MCF 10A (cell line): ENCODE measurements around the gene TRRAP. TPM values are rescaled to one million over a fixed set of nuclear protein-coding genes. Genes with fewer than 3 reads are reported as not detected.

ENCODE experiments used
- BruUV-seq: library from RNA; stranded (reverse); fragments of 400-500 nt; replicated peaks from 2 replicates; lab custom pipeline; 2021; lab: Mats Ljungman, UMichigan
- CTCF ChIA-PET: fragments of 300-600 bp; sonication (Branson Sonifier 250); formaldehyde crosslinking; extraction: SDS; loops from one replicate; lab custom pipeline; 2021; ENCODE audit warnings: antibody characterized with exemption, inconsistent platforms; lab: Yijun Ruan, JAX
- POLR2A ChIA-PET: fragments of 300-600, 350-650 bp; sonication (Branson Sonifier 250); formaldehyde crosslinking; extraction: SDS; loops from one replicate; lab custom pipeline; 2020; ENCODE audit warnings: antibody characterized with exemption, inconsistent platforms; lab: Yijun Ruan, JAX
- DNase-seq: peaks from one replicate; pipeline ENCODE4 v3.0.0-alpha.2; 2018; ENCODE audit not compliant: unreplicated experiment
- H3K27ac Mint-ChIP-seq: one replicate; pipeline ENCODE4 v1.8.0; 2022; ENCODE audit warnings: mild to moderate bottlenecking, low read depth, mixed read lengths; ENCODE audit not compliant: unreplicated experiment
- H3K27me3 Mint-ChIP-seq: one replicate; pipeline ENCODE4 v1.8.0; 2022; ENCODE audit warnings: mixed read lengths; ENCODE audit not compliant: insufficient read depth, unreplicated experiment
- H3K36me3 Mint-ChIP-seq: one replicate; pipeline ENCODE4 v1.8.0; 2022; ENCODE audit warnings: mild to moderate bottlenecking, moderate library complexity, mixed read lengths; ENCODE audit not compliant: insufficient read depth, unreplicated experiment
- H3K4me1 Mint-ChIP-seq: one replicate; pipeline ENCODE4 v1.8.0; 2022; ENCODE audit warnings: mixed read lengths; ENCODE audit not compliant: insufficient read depth, unreplicated experiment
- H3K4me3 Mint-ChIP-seq: one replicate; pipeline ENCODE4 v1.8.0; 2022; ENCODE audit warnings: mild to moderate bottlenecking, moderate library complexity, mixed read lengths; ENCODE audit not compliant: unreplicated experiment
- H3K9me3 Mint-ChIP-seq: one replicate; pipeline ENCODE4 v1.8.0; 2022; ENCODE audit warnings: mixed read lengths; ENCODE audit not compliant: unreplicated experiment
- intact Hi-C: fragments of 100-400 bp; cut with micrococcal nuclease; formaldehyde crosslinking; loops from 2 replicates; pipeline ENCODE4 v1.14.1; 2022
- total RNA-seq: library from RNA; stranded (reverse); gene quantifications from 2 replicates; pipeline ENCODE4 v1.2.3, GENCODE V29; 2022
- TF ChIP-seq, protein P1 (sequence below): fragments of 200-600 bp; IDR thresholded peaks from one replicate; pipeline ENCODE4 v1.8.0; 2022; ENCODE audit warnings: antibody characterized with exemption, mild to moderate bottlenecking; ENCODE audit not compliant: unreplicated experiment

Gene TRRAP
- total RNA-seq, 1 experiment from 2014 or later = 30.4 TPM

DNA sequence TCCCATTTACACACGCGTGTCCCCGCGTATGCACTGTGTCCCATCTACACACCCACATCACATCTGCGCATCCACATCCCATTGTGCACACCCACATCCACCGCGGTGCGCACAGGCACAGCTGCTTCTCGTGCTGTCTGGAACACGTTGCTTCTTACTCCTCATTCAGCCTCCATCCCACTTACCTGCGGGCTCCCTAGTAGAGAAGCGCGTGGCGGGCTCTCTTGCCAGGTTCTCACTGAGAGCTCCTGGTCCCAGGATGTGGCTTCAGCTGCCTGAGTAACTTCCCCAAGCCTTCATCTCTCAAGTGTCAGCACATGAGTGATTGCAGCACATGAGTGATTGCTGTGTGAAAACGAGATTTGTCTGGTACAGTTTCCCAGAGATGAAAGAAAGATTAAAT lies 117.8 kb downstream of the TRRAP start:
- no peak for DNase-seq
- Mint-ChIP-seq H3K4me3 (no peak overlapping the region), H3K4me1 (no peaks in the 10 kb centered on the region), H3K9me3 (no peaks in the 10 kb centered on the region), H3K27ac (no peak overlapping the region), H3K27me3 (no peaks in the 10 kb centered on the region), H3K36me3 (peaks cover 69% of the 10 kb centered on the region)
- ChIA-PET CTCF (interaction anchor here (0.5 to 0.6 kb wide), 2 partner anchors 320 to 451 kb away, joined by 3 to 4 read pairs; no protein-coding TSS in a partner anchor), POLR2A (no interaction called here)
- no TSS peak for BruUV-seq
- intact Hi-C loops = no loop called here
- TF ChIP-seq, protein P1, sequence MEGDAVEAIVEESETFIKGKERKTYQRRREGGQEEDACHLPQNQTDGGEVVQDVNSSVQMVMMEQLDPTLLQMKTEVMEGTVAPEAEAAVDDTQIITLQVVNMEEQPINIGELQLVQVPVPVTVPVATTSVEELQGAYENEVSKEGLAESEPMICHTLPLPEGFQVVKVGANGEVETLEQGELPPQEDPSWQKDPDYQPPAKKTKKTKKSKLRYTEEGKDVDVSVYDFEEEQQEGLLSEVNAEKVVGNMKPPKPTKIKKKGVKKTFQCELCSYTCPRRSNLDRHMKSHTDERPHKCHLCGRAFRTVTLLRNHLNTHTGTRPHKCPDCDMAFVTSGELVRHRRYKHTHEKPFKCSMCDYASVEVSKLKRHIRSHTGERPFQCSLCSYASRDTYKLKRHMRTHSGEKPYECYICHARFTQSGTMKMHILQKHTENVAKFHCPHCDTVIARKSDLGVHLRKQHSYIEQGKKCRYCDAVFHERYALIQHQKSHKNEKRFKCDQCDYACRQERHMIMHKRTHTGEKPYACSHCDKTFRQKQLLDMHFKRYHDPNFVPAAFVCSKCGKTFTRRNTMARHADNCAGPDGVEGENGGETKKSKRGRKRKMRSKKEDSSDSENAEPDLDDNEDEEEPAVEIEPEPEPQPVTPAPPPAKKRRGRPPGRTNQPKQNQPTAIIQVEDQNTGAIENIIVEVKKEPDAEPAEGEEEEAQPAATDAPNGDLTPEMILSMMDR = no peak

DNA sequence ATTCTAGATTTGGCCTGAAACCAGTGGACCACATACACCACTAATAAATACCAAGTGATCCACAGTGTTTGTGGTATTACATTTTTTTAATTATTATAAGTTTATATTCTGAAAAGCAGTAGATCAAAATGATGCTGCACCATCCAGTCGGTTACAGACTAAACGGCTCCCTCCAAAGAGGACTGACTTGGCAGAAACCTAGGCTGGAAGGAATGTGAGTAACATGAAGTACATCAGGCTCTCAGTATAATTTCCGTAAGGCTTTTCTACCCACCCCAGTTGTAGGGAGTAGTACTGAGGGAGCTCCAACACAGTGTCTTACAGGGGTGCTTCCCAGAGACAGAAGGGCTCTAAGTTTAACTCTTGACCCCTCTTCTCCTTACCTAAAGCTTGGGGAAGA lies 119.5 kb downstream of the TRRAP start:
- H3K27me3 Mint-ChIP-seq = no peaks in the 10 kb centered on the region
- no peaks in the 10 kb centered on the region for H3K9me3 Mint-ChIP-seq
- H3K36me3 Mint-ChIP-seq = peaks cover 73% of the 10 kb centered on the region
- H3K27ac Mint-ChIP-seq = no peak overlapping the region
- no peak for DNase-seq
- TF ChIP-seq, protein P1 = no peak
- H3K4me3 Mint-ChIP-seq = no peak overlapping the region
- ChIA-PET CTCF (interaction anchor here (0.6 kb wide), 1 partner anchor 46 kb away, joined by 3 read pairs; no protein-coding TSS in a partner anchor), POLR2A (no interaction called here)
- intact Hi-C loops = no loop called here
- no peaks in the 10 kb centered on the region for H3K4me1 Mint-ChIP-seq
- no TSS peak for BruUV-seq

DNA sequence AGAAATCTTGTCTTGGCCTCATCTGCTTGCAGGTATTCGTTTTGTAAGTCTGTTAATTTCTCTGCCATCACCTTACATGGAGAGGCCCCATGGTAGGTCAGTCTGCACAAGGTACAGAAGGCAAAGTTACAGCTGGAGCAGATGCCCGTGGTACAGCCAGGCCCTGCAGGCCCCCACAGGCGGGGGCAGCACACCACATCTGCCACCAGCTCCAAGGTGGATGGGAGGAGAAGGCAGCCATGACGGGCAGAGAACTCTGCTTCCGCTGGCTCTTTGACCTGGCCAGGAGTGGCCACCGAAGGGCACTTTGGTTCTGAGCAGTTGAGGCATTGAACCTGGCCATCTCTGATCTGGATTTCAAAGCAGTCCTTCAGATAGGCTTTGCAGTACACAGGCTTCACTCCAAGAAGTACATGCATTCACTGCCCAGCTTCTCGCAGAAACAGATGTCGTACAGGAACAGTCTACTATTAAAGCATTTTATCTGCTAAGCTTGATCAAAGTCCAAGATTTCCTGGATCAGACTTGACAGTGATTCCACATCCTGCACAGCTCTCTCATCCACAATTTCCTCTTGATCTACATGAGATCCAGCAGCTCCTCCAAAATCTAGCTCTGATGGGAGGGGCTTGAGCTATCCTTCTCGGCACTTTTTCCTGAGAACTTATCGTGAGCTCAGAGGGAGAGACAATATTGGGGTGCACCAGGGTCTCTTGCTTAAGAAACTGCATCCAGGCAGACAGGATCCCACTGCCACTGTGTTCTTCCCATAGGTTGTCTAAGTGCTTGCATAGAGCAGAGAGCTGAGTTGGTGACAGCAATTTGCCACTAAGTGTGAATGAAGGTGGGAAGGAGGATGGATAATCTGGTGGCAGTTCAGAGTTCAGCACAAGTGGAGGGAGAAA lies 120.7 kb downstream of the TRRAP start:
- no TSS peak for BruUV-seq
- ChIA-PET POLR2A (interaction anchor here (0.8 to 1.0 kb wide), 2 partner anchors 331 to 380 kb away, joined by 3 read pairs; no protein-coding TSS in a partner anchor), CTCF (interaction anchor here (0.6 kb wide), 3 partner anchors 13 to 452 kb away, joined by 3 to 4 read pairs (median 3); no protein-coding TSS in a partner anchor)
- Mint-ChIP-seq H3K4me1 (no peaks in the 10 kb centered on the region), H3K27me3 (no peaks in the 10 kb centered on the region), H3K4me3 (no peak overlapping the region), H3K27ac (no peak overlapping the region), H3K9me3 (no peaks in the 10 kb centered on the region), H3K36me3 (peaks cover 72% of the 10 kb centered on the region)
- TF ChIP-seq, protein P1 = no peak
- intact Hi-C loops = no loop called here
- DNase-seq = no peak

DNA sequence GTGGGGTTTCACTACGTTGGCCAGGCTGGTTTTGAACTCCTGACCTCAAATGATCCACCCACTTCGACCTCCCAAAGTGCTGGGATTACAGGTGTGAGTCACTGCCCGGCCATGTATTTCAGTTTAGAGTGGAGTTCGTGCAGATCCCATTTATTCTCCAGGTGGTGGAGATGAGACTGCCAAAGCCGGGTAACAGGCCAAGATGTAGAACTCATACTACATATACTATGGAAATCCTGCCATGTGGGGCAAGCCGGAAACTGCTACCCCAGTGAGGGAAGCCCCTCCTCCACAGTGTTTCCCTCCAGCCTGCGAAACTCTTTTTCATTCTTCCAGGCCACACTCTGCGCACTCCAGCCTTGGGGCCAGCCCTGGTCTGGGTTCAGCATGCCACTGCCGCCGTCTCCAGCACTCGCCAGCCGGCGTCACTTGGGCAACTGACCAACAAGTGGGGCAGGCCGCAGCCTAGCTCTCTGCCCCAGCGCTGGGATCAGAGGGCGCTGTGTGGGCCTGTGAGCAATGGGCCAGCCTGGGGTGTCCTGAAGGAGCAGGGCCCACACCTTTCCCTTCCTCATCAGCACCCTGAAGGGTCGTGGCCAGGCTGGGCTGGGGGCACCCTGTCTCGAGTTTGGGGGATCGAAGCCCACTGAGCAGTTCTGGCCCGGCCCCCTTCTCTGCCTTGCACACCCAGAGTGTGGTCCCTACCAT lies 122.0 kb downstream of the TRRAP start:
- no peaks in the 10 kb centered on the region for H3K9me3 Mint-ChIP-seq
- ChIA-PET CTCF (interaction anchor here (0.6 to 0.7 kb wide), 2 partner anchors 303 to 451 kb away, joined by 3 read pairs; no protein-coding TSS in a partner anchor), POLR2A (no interaction called here)
- H3K4me1 Mint-ChIP-seq = no peaks in the 10 kb centered on the region
- no peak overlapping the region for H3K4me3 Mint-ChIP-seq
- BruUV-seq = no TSS peak
- H3K36me3 Mint-ChIP-seq = peaks cover 71% of the 10 kb centered on the region
- no peak for DNase-seq
- peak overlapping the region; percentile 57 for H3K27ac Mint-ChIP-seq
- H3K27me3 Mint-ChIP-seq = no peaks in the 10 kb centered on the region
- TF ChIP-seq, protein P1 = no peak
- intact Hi-C loops = no loop called here
